Bronchial epithelial cell (primary cell): ENCODE measurements around the gene CRTC3. TPM values are rescaled to one million over a fixed set of nuclear protein-coding genes. Genes with fewer than 3 reads are reported as not detected.

Experiments used
- DNase-seq: peaks from one replicate; pipeline ENCODE4 v3.0.0-alpha.2; 2010; ENCODE audit warnings: low read depth
- FAIRE-seq: peaks from 2 replicates; lab custom pipeline; 2011; peaks lifted over from hg19 to GRCh38; lab: Jason Lieb, UNC
- H3K27me3 ChIP-seq: 2 replicates; pipeline ENCODE4 v1.5.1; 2011; ENCODE audit warnings: low read length; ENCODE audit not compliant: control insufficient read depth, insufficient read depth
- H3K36me3 ChIP-seq: 2 replicates; pipeline ENCODE4 v1.5.1; 2011; ENCODE audit warnings: low read length; ENCODE audit not compliant: control insufficient read depth, insufficient read depth
- H3K4me3 ChIP-seq: 2 replicates; pipeline ENCODE4 v1.5.1; 2011; ENCODE audit warnings: mild to moderate bottlenecking, low read depth, low read length, control low read depth
- CTCF ChIP-seq: IDR thresholded peaks from 2 replicates; pipeline ENCODE4 v1.5.1; 2011; ENCODE audit warnings: mild to moderate bottlenecking, moderate library complexity, low read length, control low read depth, inconsistent platforms; ENCODE audit not compliant: insufficient read depth, severe bottlenecking
- total RNA-seq: library from RNA; depleted of rRNA; stranded (reverse); fragments of >200 nt; gene quantifications from 2 replicates; pipeline ENCODE4 v1.2.1, GENCODE V29; 2014

The CRTC3 gene
- total RNA-seq, 1 donor from 2014 or later = 5.8 TPM

GRCh38 chr15:90539789-90540188 is 10.1 kb downstream of the CRTC3 start:
- Histone ChIP-seq H3K36me3 (no peaks in the 10 kb centered on the region), H3K27me3 (no peaks in the 10 kb centered on the region), H3K4me3 (no peak overlapping the region)
- TF ChIP-seq CTCF = no peak
- FAIRE-seq (no peak), DNase-seq (no peak)

GRCh38 chr15:90540768-90541167 is 11.0 kb downstream of the CRTC3 start:
- no peak for TF ChIP-seq CTCF
- no peak for DNase-seq
- Histone ChIP-seq H3K36me3 (no peaks in the 10 kb centered on the region), H3K4me3 (no peak overlapping the region), H3K27me3 (no peaks in the 10 kb centered on the region)
- FAIRE-seq = no peak

- DNase-seq (no peak), FAIRE-seq (no peak)
- H3K4me3 ChIP-seq = no peak overlapping the region
- no peak for TF ChIP-seq CTCF
- no peaks in the 10 kb centered on the region for H3K27me3 ChIP-seq
- H3K36me3 ChIP-seq = no peaks in the 10 kb centered on the region
These were observed 15.4 kb downstream of the CRTC3 start for GRCh38 chr15:90545095-90545494.

GRCh38 chr15:90547540-90547939 is 17.8 kb downstream of the CRTC3 start:
- Histone ChIP-seq H3K4me3 (no peak overlapping the region), H3K27me3 (no peaks in the 10 kb centered on the region), H3K36me3 (peaks cover 1% of the 10 kb centered on the region)
- no peak for DNase-seq
- FAIRE-seq = no peak
- no peak for TF ChIP-seq CTCF

GRCh38 chr15:90550919-90551318 is 21.2 kb downstream of the CRTC3 start:
- no peaks in the 10 kb centered on the region for H3K27me3 ChIP-seq
- H3K36me3 ChIP-seq = peaks cover 1% of the 10 kb centered on the region
- peak; percentile 31 for DNase-seq
- H3K4me3 ChIP-seq = no peak overlapping the region
- FAIRE-seq = no peak
- TF ChIP-seq CTCF = no peak

GRCh38 chr15:90552162-90552928 is 22.6 kb downstream of the CRTC3 start:
- DNase-seq (no peak), FAIRE-seq (no peak)
- H3K36me3 ChIP-seq = peaks cover 1% of the 10 kb centered on the region
- TF ChIP-seq CTCF = no peak
- H3K27me3 ChIP-seq = no peaks in the 10 kb centered on the region
- H3K4me3 ChIP-seq = no peak overlapping the region
